Measurements from ENCODE around the gene CFB. TPM values are rescaled to one million over a fixed set of nuclear protein-coding genes. Genes with fewer than 3 reads are reported as not detected.

Gene CFB
- total RNA-seq, 1 donor from 2014 or later = 0.81 TPM

DNA sequence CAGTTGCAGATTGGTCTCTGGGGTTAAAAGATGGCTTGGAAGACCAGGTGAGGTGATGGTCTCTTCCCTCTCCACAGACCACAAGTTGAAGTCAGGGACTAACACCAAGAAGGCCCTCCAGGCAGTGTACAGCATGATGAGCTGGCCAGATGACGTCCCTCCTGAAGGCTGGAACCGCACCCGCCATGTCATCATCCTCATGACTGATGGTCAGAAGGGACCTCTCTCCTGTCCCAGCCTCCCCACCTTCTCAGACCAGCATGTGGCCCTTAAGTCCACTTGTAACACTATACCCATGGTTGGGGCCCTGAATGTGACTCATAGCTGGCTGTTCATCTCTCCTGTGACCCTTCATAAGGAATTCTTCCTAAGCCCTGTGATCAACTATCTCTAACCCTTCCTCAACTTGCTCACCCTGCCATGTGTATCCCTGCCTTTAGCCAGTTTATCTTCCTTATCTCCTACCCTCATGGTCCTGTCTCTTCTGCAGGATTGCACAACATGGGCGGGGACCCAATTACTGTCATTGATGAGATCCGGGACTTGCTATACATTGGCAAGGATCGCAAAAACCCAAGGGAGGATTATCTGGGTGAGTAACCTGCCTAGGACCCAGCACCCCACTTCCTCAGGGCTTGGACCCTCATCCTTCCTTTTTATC, 3.0 kb downstream of the CFB start:
- TF ChIP-seq, protein P1, sequence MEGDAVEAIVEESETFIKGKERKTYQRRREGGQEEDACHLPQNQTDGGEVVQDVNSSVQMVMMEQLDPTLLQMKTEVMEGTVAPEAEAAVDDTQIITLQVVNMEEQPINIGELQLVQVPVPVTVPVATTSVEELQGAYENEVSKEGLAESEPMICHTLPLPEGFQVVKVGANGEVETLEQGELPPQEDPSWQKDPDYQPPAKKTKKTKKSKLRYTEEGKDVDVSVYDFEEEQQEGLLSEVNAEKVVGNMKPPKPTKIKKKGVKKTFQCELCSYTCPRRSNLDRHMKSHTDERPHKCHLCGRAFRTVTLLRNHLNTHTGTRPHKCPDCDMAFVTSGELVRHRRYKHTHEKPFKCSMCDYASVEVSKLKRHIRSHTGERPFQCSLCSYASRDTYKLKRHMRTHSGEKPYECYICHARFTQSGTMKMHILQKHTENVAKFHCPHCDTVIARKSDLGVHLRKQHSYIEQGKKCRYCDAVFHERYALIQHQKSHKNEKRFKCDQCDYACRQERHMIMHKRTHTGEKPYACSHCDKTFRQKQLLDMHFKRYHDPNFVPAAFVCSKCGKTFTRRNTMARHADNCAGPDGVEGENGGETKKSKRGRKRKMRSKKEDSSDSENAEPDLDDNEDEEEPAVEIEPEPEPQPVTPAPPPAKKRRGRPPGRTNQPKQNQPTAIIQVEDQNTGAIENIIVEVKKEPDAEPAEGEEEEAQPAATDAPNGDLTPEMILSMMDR (conservative IDR thresholded peaks at IDR 0.05; ENCODE audit: low read depth, low read length) = no peak
- no peak for DNase-seq (ENCODE audit: low read depth)

DNA sequence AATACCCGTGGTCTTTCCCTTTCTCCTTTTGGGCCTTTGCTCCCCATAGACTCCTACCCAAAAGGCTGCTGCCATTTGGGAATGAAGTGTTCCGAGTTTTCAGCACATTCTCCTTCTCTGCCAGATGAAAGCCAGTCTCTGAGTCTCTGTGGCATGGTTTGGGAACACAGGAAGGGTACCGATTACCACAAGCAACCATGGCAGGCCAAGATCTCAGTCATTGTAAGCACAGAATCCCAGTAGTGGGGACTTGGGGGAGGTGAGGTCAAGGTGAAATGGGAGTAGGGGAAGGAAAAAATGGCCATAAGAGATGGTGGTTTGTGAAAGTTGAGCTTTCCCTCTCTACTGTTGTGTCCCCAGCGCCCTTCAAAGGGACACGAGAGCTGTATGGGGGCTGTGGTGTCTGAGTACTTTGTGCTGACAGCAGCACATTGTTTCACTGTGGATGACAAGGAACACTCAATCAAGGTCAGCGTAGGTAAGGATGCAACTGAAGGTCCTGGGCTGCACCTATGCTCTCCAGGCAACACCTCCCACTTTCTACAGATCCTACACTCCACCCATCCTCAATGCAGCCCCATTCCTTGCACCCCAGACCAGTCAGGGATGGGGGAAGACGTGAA, 4.1 kb downstream of the CFB start:
- TF ChIP-seq, protein P1 (conservative IDR thresholded peaks at IDR 0.05; ENCODE audit: low read depth, low read length) = no peak
- no peak for DNase-seq (ENCODE audit: low read depth)
- no peak overlapping the region for H3K4me3 ChIP-seq (ENCODE audit: low read depth, low read length)

More for the DNA sequence above, 3.0 kb downstream of the CFB start:
- no peak overlapping the region for H3K4me3 ChIP-seq (ENCODE audit: low read depth, low read length)

DNA sequence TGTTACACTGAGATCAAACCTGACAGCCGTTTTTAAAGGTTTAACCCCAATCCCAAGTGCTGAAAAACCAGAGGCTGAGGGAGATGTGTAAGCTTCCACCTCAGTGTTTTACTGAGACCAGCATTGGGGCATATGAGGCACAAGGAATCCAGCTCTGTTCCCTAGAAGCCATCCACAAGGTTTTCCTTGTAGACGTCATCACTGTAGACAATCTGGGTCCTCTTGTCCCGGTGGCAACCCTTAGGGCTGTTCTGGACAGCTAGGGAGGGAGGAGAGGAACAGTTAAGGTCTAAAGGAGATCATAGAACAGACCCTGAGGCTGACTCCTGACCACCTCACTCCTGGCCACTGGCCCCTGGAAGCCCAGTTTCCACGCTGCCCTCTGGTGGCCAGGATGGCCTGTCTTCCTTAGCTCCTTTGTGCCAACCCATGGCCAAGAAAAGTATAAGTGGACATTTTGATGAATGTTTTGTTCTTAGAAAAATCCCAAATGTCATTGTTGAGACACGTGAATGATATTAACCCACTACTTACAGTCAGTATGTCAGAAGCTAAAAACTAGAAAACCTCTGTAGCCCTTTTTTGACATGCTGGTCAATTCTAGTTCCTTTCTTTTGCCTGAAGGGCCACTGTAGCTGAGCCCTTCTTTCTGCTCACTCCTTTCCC, 6.4 kb downstream of the CFB start:
- H3K4me3 ChIP-seq (ENCODE audit: low read depth, low read length) = no peak overlapping the region
- TF ChIP-seq, protein P1 (conservative IDR thresholded peaks at IDR 0.05; ENCODE audit: low read depth, low read length) = peak; percentile 94
- no peak for DNase-seq (ENCODE audit: low read depth)

DNA sequence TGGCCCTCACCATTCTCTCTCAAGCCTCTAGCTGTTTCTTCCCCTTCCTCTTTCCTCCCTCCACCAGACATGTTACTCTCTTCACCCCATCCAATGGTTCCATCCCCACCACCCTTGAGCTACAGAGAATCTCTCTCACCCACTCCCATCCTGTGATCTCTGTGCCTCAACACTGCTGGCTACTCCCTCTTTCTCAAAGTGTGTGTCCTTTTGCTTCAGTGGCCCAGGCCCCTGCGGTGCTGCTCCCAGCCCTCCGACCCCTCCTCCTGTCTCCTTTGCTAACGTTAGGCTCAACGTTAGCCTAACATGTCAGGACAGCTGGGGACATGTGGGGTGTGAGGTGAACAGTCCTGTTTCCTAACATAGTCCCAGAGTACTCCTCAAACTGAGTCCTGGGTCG, 7.0 kb downstream of the CFB start:
- no peak overlapping the region for H3K4me3 ChIP-seq (ENCODE audit: low read depth, low read length)
- TF ChIP-seq, protein P1 (conservative IDR thresholded peaks at IDR 0.05; ENCODE audit: low read depth, low read length) = no peak
- DNase-seq (ENCODE audit: low read depth) = no peak

DNA sequence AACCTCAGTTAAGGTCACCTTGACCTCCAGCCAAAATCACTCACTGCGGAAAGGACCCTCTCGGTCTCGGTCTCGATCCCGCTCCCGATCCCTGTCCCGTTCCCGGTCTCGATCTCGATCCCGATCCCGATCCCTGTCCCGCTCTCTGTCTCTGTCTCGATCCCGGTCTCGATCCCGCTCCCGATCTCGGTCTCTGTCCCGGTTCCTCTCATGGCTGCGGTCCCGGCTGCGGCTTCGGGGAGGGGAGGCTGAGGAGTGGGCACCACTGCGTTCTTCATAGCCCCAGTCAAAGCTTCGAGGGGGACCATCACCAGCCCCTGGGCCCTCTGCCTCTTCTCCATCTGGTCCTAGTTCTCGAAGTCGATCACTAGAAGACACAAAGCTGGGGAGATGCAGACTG, 8.6 kb downstream of the CFB start:
- TF ChIP-seq, protein P1 (conservative IDR thresholded peaks at IDR 0.05; ENCODE audit: low read depth, low read length) = no peak
- no peak for DNase-seq (ENCODE audit: low read depth)
- H3K4me3 ChIP-seq (ENCODE audit: low read depth, low read length) = no peak overlapping the region

DNA sequence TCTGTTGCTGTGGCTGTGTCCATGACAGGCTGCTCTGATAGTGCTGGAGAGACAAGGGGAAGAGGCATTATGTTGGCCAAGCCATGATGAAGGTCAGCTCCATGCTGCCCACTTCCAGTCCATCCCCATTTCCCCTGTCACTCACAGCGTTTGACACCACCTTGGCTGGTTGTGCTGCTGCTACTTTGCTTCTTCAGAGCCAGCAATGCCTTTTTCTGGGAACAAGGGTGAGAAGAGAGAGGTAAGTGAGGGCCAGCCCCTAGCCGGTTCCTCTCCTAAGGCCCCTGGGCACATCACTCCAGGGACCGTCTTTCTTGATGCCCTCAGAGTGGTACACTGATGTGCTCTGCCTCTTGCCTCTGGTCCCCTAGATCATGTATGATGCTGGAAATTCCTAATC, 10.9 kb downstream of the CFB start:
- TF ChIP-seq, protein P1 (conservative IDR thresholded peaks at IDR 0.05; ENCODE audit: low read depth, low read length) = no peak
- no peak overlapping the region for H3K4me3 ChIP-seq (ENCODE audit: low read depth, low read length)
- DNase-seq (ENCODE audit: low read depth) = no peak
